LNCaP clone FGC (cell line): ENCODE measurements around the gene H6PD.

Experiments used
- DNase-seq: peaks from one replicate; pipeline ENCODE4 v3.0.0-alpha.2; 2011; ENCODE audit warnings: low read depth
- H3K4me3 ChIP-seq: 2 replicates; pipeline ENCODE4 v1.5.1; 2011; ENCODE audit warnings: mild to moderate bottlenecking, low read depth, low read length, control low read depth
- CTCF ChIP-seq: IDR thresholded peaks from 2 replicates; pipeline ENCODE4 v1.5.1; 2012; ENCODE audit warnings: mild to moderate bottlenecking; ENCODE audit not compliant: control insufficient read depth, insufficient read depth; ENCODE audit errors: extremely low read depth

H6PD gene

GRCh38 chr1:9193233-9193625 lies 41.3 kb upstream of the H6PD start:
- no peak for TF ChIP-seq CTCF
- DNase-seq: no peak
- no peak overlapping the region for H3K4me3 ChIP-seq

- H3K4me3 ChIP-seq: no peak overlapping the region
- DNase-seq: no peak
- TF ChIP-seq CTCF: no peak
These were observed 40.5 kb upstream of the H6PD start for GRCh38 chr1:9194024-9194423.

GRCh38 chr1:9195651-9196050 lies 38.9 kb upstream of the H6PD start:
- H3K4me3 ChIP-seq: no peak overlapping the region
- TF ChIP-seq CTCF: no peak
- no peak for DNase-seq

GRCh38 chr1:9196129-9197040 lies 38.2 kb upstream of the H6PD start:
- peak; percentile 86 for TF ChIP-seq CTCF
- DNase-seq: no peak
- no peak overlapping the region for H3K4me3 ChIP-seq

- no peak overlapping the region for H3K4me3 ChIP-seq
- TF ChIP-seq CTCF: no peak
- no peak for DNase-seq
These were observed 37.1 kb upstream of the H6PD start for GRCh38 chr1:9197186-9198099.

- TF ChIP-seq CTCF: no peak
- H3K4me3 ChIP-seq: no peak overlapping the region
- no peak for DNase-seq
These were observed 35.8 kb upstream of the H6PD start for GRCh38 chr1:9198538-9199361.
